ENCODE data around the gene STAG3. TPM values are rescaled to one million over a fixed set of nuclear protein-coding genes. Genes with fewer than 3 reads are reported as not detected.

The STAG3 gene, protein sequence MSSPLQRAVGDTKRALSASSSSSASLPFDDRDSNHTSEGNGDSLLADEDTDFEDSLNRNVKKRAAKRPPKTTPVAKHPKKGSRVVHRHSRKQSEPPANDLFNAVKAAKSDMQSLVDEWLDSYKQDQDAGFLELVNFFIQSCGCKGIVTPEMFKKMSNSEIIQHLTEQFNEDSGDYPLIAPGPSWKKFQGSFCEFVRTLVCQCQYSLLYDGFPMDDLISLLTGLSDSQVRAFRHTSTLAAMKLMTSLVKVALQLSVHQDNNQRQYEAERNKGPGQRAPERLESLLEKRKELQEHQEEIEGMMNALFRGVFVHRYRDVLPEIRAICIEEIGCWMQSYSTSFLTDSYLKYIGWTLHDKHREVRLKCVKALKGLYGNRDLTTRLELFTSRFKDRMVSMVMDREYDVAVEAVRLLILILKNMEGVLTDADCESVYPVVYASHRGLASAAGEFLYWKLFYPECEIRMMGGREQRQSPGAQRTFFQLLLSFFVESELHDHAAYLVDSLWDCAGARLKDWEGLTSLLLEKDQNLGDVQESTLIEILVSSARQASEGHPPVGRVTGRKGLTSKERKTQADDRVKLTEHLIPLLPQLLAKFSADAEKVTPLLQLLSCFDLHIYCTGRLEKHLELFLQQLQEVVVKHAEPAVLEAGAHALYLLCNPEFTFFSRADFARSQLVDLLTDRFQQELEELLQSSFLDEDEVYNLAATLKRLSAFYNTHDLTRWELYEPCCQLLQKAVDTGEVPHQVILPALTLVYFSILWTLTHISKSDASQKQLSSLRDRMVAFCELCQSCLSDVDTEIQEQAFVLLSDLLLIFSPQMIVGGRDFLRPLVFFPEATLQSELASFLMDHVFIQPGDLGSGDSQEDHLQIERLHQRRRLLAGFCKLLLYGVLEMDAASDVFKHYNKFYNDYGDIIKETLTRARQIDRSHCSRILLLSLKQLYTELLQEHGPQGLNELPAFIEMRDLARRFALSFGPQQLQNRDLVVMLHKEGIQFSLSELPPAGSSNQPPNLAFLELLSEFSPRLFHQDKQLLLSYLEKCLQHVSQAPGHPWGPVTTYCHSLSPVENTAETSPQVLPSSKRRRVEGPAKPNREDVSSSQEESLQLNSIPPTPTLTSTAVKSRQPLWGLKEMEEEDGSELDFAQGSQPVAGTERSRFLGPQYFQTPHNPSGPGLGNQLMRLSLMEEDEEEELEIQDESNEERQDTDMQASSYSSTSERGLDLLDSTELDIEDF
- total RNA-seq (22.0 and 24.8 TPM in 2 replicates), polyA plus RNA-seq (10.8 and 33.4 TPM in 2 replicates), polyA minus RNA-seq (10.0 and 20.8 TPM in 2 replicates)
- 42.2 TPM for total RNA-seq (2013)

DNA sequence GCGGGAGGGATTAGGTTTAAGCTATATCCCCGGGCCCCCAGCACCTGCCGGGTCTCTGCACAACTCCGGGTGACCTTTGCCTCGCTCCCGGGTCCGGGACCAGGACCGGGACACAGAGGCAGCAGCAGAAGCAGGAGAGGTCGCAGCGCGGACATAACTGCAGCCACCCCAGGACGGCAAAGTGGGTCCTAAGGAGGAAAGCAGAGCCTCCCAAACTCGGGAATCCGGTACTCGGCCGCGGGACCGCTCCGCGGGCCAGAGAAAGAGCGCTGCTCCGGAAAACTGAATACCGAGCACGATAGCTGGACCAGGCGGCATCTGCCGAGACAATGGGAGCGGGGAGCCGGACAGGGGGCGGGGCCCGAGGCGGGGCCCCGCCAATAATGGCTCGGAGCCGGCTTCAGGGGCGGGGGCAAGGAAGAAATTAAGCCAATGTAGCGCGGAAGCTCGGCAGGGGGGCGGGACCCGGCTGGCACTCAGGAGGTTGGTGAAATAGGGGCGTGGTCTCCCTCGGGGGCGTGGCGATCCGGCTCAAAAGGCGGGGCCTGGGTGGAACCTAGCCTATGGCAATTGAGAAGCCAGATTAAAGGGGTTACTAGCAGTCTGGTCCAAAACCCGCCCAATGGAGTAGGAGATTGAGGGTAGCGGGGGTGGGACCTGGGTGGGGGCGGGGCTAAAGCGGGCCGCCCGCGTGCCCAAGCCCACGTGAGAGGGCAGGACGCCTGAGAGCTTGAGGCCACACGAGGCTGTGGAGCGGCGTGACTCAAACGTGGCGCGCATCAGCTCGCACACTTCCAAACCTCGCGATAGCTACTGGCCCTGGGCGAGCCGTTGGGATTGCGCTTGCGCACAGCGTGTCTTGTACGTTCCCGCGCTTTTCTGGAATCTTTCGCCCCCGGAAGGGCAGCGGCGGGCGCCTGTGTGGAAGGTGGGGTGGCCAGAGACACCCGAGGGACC lies at the start of gene STAG3, which contains the start of gene GPC2:
Gene STAG3, plus strand, starts transcription at position 874 of the 957 bp plus-strand sequence. CDS start 2,639 bp downstream, outside the sequence.
Gene GPC2, minus strand, starts transcription at position 337 of the 957 bp plus-strand sequence. Its CDS starts 182 bp downstream, at position 155.
- peaks cover 26% of the 10 kb centered on the region for H3K4me1 Mint-ChIP-seq

More for the DNA sequence above, at the start of gene STAG3, which contains the start of gene GPC2:
- DNase-seq (peak; percentile 97), ATAC-seq (ENCODE audit: low read depth) (peak; percentile 94)
- Histone ChIP-seq H4K20me1 (ENCODE audit: control insufficient read depth, insufficient read depth, low read length, poor library complexity, severe bottlenecking) (no peaks in the 10 kb centered on the region), H3K36me3 (replicated peaks in 1 of 2; ENCODE audit: control extremely low read depth in 1 of 2, control insufficient read depth in 1 of 2, extremely low read depth in 1 of 2, insufficient read depth in 2 of 2, low read length in 1 of 2) (no peaks in the 10 kb centered on the region), H3K9me3 (ENCODE audit: control extremely low read depth in 1 of 3, control insufficient read depth in 2 of 3, insufficient read depth in 1 of 3, low read length in 2 of 3) (peaks cover 0 to 20% (median 6%) of the 10 kb centered on the region in 3 donors), H3K27me3 (replicated peaks in 1 of 4; ENCODE audit: control extremely low read depth in 1 of 4, control insufficient read depth in 3 of 4, insufficient read depth in 4 of 4, low read length in 3 of 4) (no peaks in the 10 kb centered on the region), H3K79me2 (ENCODE audit: control insufficient read depth, insufficient read depth, low read length) (no peaks in the 10 kb centered on the region), H3K4me2 (replicated peaks; ENCODE audit: low read depth, low read length, poor library complexity, severe bottlenecking) (peak within 1 kb of the TSS; percentile 99), H3K4me1 (ENCODE audit: control insufficient read depth in 2 of 2, insufficient read depth in 2 of 2, low read length in 2 of 2) (peaks cover 11 to 22% of the 10 kb centered on the region in 2 donors), H3K4me3 (ENCODE audit: control extremely low read depth in 1 of 5, extremely low read depth in 1 of 5, insufficient read depth in 1 of 5, low read depth in 2 of 5, low read length in 4 of 5) (peak within 1 kb of the TSS; percentile 64 to 78 (median 70)), H3K27ac (ENCODE audit: low read length in 2 of 2) (peak within 1 kb of the TSS in 1 of 2 donors; percentile 39), H3K9ac (ENCODE audit: low read length) (peak within 1 kb of the TSS; percentile 76), H2AFZ (ENCODE audit: insufficient read depth, low read depth, low read length, poor library complexity, severe bottlenecking) (peak within 1 kb of the TSS; percentile 90)
- peak within 1 kb of the TSS; percentile 27 for H3K27ac Mint-ChIP-seq
- POLR2A ChIA-PET: interaction anchor here (0.6 to 1.4 kb wide), 12 partner anchors 11 to 409 kb away, joined by 3 to 7 read pairs (median 4); partner anchors contain the start of genes FBXO24, LAMTOR4, MEPCE and ZCWPW1
- CTCF ChIA-PET: interaction anchor here (0.6 to 2.2 kb wide), 7 partner anchors 18 to 1124 kb away, joined by 3 to 11 read pairs (median 5); partner anchors contain the start of gene LAMTOR4
- peak within 1 kb of the TSS; percentile 73 for H3K4me3 Mint-ChIP-seq
- TF ChIP-seq, protein P1, sequence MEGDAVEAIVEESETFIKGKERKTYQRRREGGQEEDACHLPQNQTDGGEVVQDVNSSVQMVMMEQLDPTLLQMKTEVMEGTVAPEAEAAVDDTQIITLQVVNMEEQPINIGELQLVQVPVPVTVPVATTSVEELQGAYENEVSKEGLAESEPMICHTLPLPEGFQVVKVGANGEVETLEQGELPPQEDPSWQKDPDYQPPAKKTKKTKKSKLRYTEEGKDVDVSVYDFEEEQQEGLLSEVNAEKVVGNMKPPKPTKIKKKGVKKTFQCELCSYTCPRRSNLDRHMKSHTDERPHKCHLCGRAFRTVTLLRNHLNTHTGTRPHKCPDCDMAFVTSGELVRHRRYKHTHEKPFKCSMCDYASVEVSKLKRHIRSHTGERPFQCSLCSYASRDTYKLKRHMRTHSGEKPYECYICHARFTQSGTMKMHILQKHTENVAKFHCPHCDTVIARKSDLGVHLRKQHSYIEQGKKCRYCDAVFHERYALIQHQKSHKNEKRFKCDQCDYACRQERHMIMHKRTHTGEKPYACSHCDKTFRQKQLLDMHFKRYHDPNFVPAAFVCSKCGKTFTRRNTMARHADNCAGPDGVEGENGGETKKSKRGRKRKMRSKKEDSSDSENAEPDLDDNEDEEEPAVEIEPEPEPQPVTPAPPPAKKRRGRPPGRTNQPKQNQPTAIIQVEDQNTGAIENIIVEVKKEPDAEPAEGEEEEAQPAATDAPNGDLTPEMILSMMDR (IDR thresholded peaks at IDR 0.05): no peak
- WGBS (ENCODE audit: insufficient coverage): 6% methylated on average over 77 of the region's 78 CpGs
- intact Hi-C loops (cut with micrococcal nuclease): loop anchor here (1.0 to 5.0 kb wide), 6 partner anchors 15 to 96 kb away; partner anchors contain the start of genes LAMTOR4, TRAPPC14 and ZNF3
- H3K27me3 Mint-ChIP-seq: no peaks in the 10 kb centered on the region
- no peaks in the 10 kb centered on the region for H3K9me3 Mint-ChIP-seq (ENCODE audit: insufficient read depth)
